Measurements from ENCODE around the gene MORC1. TPM values are rescaled to one million over a fixed set of nuclear protein-coding genes. Genes with fewer than 3 reads are reported as not detected.

The MORC1 gene
- total RNA-seq, 1 donor from 2014 or later, result not detected

- DNase-seq (ENCODE audit: low read depth), result no peak
- no peak overlapping the region for H3K4me3 ChIP-seq (ENCODE audit: low read depth, low read length)
- TF ChIP-seq CTCF (conservative IDR thresholded peaks at IDR 0.05; ENCODE audit: low read depth, low read length), result no peak
Observed at GRCh38 chr3:108940166-108940565, 177.8 kb downstream of the MORC1 start.

- H3K4me3 ChIP-seq (ENCODE audit: low read depth, low read length), result no peak overlapping the region
- DNase-seq (ENCODE audit: low read depth), result no peak
- TF ChIP-seq CTCF (conservative IDR thresholded peaks at IDR 0.05; ENCODE audit: low read depth, low read length), result no peak
Observed at GRCh38 chr3:108936924-108937689, 180.8 kb downstream of the MORC1 start.

GRCh38 chr3:108931035-108931434 is 186.9 kb downstream of the MORC1 start:
- no peak for TF ChIP-seq CTCF (conservative IDR thresholded peaks at IDR 0.05; ENCODE audit: low read depth, low read length)
- no peak overlapping the region for H3K4me3 ChIP-seq (ENCODE audit: low read depth, low read length)

GRCh38 chr3:108918866-108919265 is 199.1 kb downstream of the MORC1 start:
- H3K4me3 ChIP-seq (ENCODE audit: low read depth, low read length), result no peak overlapping the region
- DNase-seq (ENCODE audit: low read depth), result no peak
- no peak for TF ChIP-seq CTCF (conservative IDR thresholded peaks at IDR 0.05; ENCODE audit: low read depth, low read length)

More at GRCh38 chr3:108931035-108931434, 186.9 kb downstream of the MORC1 start:
- no peak for DNase-seq (ENCODE audit: low read depth)

GRCh38 chr3:108914774-108915641 is 202.9 kb downstream of the MORC1 start:
- peak; percentile 22 for DNase-seq (ENCODE audit: low read depth)
- peak; percentile 94 for TF ChIP-seq CTCF (conservative IDR thresholded peaks at IDR 0.05; ENCODE audit: low read depth, low read length)
- no peak overlapping the region for H3K4me3 ChIP-seq (ENCODE audit: low read depth, low read length)

GRCh38 chr3:108909799-108910198 is 208.1 kb downstream of the MORC1 start:
- no peak overlapping the region for H3K4me3 ChIP-seq (ENCODE audit: low read depth, low read length)
- no peak for TF ChIP-seq CTCF (conservative IDR thresholded peaks at IDR 0.05; ENCODE audit: low read depth, low read length)
- no peak for DNase-seq (ENCODE audit: low read depth)

Other genes with a start within 250 kb of the MORC1 start
- 0.23 and 0.58 TPM in 2 replicates for gene GUCA1C, start 164.3 kb downstream of the MORC1 start, total RNA-seq
- gene C3orf85, start 18.6 kb upstream of the MORC1 start, total RNA-seq, result not detected in 2 replicates
- not detected in 2 replicates for gene DPPA2, start 198.4 kb upstream of the MORC1 start, total RNA-seq
- not detected in 2 replicates for gene DPPA4, start 219.4 kb upstream of the MORC1 start, total RNA-seq

Data from epithelial cell of proximal tubule (primary cell).